Measurements from ENCODE around the gene PPP1R3E.
"Not testable (repeated sequence)": the region's sequence is repeated elsewhere in the genome, so short reads cannot be mapped to it uniquely, and the experiment has no call there.

Gene PPP1R3E, protein sequence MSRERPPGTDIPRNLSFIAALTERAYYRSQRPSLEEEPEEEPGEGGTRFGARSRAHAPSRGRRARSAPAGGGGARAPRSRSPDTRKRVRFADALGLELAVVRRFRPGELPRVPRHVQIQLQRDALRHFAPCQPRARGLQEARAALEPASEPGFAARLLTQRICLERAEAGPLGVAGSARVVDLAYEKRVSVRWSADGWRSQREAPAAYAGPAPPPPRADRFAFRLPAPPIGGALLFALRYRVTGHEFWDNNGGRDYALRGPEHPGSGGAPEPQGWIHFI

DNA sequence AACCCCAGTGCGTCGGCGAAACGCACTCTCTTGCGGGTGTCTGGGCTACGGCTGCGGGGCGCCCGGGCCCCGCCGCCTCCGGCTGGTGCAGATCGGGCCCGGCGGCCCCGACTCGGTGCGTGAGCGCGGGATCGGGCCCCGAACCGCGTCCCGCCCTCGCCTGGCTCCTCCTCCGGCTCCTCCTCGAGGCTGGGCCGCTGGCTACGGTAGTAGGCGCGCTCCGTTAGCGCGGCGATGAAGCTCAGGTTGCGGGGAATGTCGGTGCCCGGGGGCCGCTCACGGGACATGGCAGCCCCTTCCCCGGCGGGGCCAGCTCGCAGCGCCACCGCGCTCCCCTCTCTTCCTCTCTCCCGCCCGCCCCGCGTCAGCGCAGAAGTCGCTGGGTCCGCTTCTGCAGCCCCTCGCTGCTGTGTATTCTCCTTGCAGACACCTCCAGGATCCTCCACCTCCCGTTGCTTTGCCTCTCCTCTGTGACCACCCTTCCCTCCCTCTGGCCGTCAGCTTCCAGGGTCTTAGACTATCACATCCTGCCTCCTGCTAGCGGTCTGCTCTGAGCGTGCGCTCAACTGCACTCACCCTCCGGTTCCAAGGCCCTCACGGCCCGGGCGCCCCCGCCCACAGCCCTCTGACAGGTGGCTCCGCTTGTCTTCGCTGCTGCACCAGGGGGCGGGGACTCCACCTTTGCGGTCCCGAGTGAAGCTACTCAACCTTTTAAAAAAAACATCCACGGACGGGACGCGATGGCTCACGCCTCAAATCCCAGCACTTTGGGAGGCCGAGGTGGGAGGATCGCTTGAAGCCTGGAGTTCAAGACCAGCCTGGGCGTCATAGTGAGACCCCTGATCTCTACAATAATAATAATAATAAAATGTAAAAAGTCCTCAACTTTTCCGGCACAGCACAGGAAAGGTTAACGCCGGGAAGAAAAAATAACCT is at the start of gene PPP1R3E:
TSS of gene PPP1R3E (minus strand) at position 570 of the 936 bp plus-strand sequence. CDS start at position 287, 283 bp downstream.
- no peak for DNase-seq (ENCODE audit: low read depth)
- peak within 1 kb of the TSS; percentile 76 for H3K4me3 ChIP-seq (ENCODE audit: low read depth, low read length)

DNA sequence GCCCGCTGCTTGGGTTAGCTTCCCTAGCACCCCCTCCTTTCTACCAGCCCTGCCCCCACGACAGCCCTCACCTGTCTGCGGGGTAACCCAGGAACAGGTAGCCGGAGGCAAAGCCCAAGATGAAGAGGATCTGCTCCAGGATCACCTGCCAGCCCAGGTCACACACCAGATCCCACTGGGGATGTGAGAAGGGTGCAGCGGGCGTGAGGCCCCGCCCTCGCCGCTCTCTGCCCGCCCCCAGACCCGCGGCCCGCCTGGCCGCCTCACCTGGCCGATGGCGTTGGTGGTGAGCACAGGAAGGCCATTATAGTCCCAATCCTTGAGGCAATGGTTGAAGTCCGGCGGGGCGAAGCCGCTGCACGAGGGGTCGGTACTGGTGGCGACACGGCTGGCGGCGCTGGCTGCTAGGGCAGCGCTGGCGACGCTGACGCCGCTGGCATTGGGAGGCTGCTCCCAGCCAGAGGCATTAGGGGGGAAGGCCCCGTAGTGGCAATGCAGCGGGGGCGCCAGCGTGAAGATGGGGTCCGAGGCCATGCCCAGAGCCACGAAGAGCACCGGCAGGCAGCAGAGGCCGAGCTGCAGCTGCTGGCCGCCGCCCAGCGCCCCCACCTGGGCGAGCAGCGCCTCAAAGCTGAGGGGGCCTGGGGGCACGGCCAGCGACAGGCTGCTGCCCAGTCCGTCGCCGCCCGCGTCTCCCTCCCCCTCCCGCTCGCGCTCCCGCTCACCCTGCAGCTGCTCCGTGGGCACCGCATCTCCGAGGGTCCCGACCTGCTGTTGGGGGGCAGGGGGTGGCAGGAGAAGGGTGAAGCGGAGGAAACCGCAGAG is 49.2 kb upstream of the PPP1R3E start:
- no peak for DNase-seq (ENCODE audit: low read depth)
- H3K4me3 ChIP-seq (ENCODE audit: low read depth, low read length) = peak overlapping the region; percentile 84

DNA sequence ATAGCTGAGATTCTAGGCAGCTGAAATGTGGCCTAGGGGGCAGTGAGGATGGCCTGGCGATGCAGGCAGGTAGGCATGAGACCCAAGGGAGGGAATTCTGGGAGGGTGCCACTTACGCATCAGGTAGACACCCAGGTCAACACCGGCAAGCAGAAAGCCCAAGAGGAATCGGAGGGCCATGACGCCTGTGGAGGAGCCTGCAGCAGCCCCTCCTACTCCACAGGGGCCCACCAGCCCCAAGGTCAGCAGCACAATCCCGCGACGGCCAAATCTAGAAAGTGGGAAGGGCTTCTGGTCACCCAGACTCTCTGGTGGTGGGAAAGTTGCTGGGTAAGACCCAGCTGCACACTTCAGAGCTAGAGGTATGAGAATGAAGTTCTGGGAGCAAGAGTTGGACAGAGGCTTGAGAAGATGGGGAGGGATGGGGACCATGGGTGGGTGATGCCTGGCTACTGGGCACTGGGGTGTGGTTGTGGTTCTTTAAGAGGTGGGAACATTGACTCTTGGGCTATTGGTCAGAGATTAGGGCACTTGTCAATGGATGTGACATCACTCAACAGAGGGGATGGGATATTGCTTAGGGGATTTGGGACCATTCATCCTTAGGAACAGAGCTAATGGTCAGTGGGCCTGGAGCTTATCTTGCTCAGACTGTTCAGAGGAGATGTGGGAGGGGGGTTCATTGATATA is 46.6 kb upstream of the PPP1R3E start:
- no peak overlapping the region for H3K4me3 ChIP-seq (ENCODE audit: low read depth, low read length)
- DNase-seq (ENCODE audit: low read depth) = no peak

DNA sequence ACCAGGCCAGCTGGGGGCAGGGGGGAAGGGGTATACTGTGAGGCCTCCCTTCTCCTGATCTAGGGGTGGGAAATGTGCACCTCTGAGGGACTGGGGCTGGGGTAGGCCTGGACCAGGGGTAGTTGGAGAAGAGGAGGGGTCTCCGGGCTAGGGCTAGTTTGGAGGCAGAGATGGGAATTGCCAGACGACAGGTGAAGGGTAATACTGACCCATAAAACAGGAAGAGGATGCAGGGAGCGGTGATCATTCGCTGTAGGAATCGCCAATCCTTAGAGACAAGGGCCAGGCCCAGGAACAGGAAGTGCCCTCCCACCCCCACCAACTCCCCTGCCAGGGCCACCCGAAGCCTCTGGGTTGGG is 45.6 kb upstream of the PPP1R3E start:
- no peak for DNase-seq (ENCODE audit: low read depth)
- no peak overlapping the region for H3K4me3 ChIP-seq (ENCODE audit: low read depth, low read length)

DNA sequence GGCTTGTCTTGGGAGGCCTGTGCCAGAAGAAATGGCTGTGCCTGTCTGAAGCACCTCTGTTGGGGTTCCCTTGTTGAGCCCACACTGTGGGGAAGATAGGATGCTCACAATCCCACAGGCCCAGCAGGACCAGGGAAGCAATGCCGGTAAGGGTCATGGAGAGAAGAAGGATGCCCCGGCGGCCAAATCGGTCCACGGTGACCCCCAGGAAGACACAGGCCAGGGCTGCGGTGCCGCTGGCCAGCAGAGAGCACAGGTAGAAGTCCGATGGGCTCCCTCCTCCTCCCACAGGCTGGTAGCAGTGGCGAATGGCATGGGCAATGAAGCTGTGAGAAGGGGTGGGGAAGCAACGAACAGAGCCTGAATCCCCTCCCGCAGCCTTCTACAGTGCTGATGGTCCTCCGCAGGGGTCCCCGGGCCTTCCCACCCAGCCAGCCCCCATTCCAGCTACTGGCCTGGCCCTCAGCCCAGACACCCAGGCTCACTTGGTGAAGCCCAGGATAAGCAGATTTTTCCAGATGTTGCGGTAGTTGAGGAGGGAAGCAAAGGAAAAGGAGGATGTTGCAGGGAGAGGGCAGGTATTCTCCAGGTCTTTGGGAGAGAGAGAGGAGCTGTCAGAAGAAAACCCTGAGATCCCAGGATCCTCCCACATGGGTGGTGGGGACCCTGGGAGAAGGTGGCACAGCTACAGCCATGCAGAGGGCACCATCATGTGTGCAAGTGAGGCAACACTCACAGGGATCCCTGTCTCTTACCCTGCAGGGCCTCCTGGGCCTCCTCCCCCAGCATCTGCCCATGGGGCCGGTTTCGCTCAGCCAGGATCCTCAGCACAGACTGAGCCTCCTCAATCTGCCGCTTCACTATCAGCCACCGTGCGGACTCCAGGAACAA is 45.0 kb upstream of the PPP1R3E start:
- DNase-seq (ENCODE audit: low read depth) = no peak

DNA sequence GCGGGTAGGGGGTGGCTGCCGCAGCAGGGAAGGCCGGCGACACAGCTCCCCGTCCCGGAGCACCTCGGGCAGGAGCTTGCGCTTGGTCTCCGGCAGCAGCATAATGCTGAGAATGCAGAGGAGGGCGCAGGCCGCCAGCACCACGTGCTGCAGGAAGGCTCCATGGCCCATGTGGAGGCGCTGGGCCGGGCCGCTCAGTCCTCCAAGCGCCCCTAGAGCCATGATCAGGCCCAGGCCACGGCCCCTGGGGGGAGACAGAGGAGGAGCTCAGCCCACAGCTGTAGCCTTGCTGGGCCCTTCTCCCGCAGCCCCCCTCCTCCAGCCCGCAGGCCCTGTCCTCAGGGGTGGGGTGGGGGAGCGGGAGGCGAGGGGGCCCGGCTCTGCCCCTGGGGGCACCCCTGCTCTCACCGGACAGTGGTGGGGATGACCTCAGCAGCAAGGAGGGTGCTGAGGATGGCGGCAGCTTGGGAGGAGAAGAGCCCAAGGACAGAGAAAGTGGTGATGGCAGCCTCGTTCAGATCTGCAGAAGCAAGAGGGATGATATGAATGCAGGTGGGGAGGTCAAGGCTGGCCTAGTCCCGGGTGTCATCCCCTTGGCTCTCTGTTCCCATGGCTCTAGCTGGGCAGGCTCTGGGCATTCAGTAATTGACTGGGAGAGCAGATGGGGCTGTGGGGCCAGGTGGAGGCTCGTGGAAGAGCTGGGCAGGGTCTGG is 44.2 kb upstream of the PPP1R3E start:
- no peak overlapping the region for H3K4me3 ChIP-seq (ENCODE audit: low read depth, low read length)
- no peak for DNase-seq (ENCODE audit: low read depth)

More for the DNA sequence above, 45.0 kb upstream of the PPP1R3E start:
- H3K4me3 ChIP-seq (ENCODE audit: low read depth, low read length) = no peak overlapping the region

DNA sequence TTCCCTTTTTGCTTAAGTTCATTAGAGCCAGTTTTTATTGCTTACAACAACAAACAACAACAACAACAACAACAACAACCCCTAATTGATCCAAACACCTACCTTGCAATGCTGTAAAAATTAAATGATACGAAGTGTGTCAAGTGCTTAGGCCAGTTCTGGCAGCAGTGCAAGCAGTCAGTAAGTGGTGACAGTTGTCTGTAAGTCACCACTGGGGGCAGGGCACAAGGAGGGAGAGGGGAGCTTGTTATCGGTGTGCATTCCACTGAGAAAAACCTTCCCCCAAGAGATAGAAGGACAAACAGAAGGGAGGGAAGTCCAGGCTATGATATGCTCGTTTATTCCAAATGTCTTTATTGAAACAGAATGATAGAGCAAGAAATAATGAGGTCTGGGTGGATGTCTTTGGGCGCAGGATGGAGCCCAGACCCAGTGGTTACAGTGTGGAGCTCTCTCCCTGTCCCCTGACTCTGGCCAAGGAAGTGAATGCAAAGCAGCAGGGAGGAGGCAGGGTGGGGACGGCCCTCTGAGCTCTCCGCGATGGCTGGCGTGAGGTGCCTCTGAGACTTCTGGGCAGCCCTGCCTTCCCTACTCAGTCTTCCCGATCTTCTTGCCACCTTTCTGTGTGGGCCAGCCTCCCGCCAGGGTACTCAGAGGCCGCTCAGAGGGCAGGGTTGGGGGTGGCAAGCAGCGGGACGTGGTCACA is 43.5 kb upstream of the PPP1R3E start:
- no peak overlapping the region for H3K4me3 ChIP-seq (ENCODE audit: low read depth, low read length)
- no peak for DNase-seq (ENCODE audit: low read depth)

DNA sequence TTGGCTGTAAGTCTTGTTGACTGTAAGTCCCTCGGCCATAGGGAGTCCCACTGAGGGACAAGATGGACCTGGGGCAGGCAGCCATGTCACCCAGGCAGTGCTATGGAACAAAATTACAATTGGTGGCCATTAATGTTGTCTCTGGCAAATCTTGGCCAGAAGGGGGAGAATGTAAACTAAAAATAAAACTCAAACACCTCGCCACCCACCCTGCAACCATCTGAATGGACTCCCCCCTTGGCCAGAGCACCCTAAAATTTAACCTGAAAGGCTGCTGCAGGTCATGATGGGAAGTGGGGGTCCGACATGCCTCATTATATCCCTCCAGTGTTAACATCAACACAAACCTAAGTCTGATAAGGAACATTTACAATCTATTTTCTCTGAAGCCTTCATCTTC is 41.8 kb upstream of the PPP1R3E start:
- no peak for DNase-seq (ENCODE audit: low read depth)
- no peak overlapping the region for H3K4me3 ChIP-seq (ENCODE audit: low read depth, low read length)

DNA sequence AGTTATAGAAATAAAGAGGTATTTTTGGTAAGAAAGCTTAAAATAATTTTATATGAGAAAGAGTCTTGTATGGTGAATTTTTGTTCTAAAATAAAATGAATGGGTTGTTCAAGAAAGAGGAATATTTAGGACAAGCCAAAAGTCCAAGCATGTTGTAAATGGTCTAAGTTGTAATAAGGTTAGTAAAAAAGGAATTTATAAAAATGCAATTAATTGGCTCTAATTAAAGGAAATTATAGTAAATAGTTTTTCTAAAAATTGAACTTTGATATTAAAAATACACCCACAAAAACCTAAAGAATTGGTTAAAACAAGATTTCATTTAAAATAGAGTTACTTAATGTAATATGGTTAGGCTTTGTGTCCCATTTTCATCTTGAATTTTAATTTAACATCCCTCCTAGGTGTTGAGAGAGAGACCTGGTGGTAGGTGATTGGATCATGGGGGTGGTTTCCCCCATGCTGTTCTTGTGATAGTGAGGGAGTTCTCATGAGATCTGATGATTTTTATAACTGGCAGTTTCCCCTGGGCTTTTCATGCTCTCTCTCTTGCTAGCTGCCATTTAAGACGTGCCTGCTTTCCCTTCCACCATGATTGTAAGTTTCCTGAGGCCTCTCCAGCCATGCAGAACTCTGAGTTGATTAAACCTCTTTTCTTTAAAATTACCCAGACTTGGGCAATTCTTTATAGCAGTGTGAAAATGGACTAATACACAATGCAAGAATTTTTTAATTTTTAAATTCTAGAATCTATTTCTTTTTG is 37.0 kb upstream of the PPP1R3E start:
- DNase-seq (ENCODE audit: low read depth) = no peak
- H3K4me3 ChIP-seq (ENCODE audit: low read depth, low read length) = no peak overlapping the region

DNA sequence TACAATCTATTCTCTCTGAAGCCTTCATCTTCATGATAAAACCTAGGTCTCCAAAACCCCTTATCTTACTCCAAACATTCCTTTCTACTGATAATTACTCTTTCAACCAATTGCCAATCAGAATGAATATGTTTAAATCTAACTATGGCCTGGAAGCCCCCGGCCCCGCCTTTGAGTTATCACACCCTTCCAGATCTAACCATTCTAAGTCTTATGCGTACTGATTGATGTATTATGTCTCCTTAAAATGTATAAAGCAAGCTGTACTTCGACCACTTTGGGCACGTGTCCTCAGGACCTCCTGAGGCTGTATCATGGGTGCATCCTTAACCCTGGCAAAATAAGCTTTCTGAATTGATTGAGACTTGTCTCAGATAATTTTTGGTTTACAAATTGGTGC is 33.0 kb upstream of the PPP1R3E start:
- no peak overlapping the region for H3K4me3 ChIP-seq (ENCODE audit: low read depth, low read length)
- DNase-seq (ENCODE audit: low read depth) = no peak

DNA sequence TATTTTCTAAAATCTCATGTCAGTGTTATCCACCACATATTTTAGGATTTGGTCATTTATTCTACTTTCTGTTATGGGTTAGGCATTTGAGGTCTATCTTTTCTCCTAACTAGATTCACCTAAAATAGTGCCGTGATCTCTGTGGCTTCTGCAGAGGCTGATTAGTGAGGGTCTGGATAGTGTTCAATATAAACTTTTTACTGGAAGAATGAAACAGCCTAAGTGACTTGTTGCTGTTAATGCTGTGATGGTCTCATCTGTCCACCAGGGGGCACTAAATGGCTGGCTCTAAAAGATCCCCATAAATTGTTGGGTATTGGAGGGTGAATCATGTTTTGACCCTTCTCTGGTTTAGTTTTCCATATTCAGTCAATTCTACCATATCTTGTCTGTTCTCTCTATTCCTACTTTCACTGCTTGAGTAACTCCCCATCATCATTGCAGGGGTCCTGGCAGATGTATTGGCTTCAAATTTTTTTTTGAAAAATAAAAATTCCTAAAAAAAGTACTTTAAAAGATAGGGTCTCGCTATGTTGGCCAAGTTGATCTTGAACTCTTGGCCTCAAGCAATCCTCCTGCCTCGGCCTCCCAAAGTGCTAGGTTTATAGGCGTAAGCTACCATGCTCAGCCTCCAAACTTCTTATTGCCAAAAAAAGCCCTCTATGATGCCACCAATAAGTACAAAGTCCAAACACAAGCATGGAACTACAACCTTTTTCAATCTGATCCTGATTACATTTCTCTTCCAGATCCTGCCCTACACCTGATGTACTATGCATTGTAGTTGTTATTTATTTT is 25.5 kb upstream of the PPP1R3E start:
- no peak for DNase-seq (ENCODE audit: low read depth)
- H3K4me3 ChIP-seq (ENCODE audit: low read depth, low read length) = no peak overlapping the region

DNA sequence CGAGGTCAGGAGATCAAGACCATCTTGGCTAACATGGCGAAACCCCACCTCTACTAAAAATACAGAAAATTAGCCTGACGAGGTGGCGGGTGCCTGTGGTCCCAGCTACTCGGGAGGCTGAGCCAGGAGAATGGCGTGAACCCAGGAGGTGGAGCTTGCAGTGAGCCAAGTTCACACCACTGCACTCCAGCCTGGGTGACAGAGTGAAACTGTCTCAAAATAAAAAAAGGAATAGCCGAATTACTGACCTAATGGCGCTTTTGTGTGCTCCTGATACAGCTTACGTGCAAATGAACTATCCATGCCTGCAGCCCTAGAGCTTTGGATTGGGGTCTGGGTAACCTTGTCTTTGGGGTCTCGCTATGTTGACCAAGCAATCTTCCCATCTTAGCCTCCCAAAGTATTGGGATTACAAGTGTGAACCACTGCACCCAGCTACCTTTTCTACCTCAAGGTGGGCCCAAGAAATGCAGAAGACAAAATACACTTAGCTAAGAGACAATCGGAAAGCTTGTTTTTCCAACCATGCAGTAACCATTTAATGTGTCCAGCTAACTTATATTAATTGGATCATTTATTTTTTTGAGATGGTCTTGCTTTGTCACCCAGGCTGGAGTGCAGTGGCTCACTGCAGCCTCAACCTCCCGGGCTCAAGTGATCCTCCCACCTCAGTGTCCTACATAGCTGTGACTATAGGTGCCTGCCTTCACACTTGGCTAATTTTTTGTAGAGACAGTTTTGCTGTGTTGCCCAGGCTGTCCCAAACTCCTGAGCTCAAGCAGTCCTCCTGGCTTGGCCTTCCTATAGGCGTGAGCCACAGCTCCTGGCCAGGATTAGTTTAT is 24.1 kb upstream of the PPP1R3E start:
- DNase-seq (ENCODE audit: low read depth) = no peak
- no peak overlapping the region for H3K4me3 ChIP-seq (ENCODE audit: low read depth, low read length)

DNA sequence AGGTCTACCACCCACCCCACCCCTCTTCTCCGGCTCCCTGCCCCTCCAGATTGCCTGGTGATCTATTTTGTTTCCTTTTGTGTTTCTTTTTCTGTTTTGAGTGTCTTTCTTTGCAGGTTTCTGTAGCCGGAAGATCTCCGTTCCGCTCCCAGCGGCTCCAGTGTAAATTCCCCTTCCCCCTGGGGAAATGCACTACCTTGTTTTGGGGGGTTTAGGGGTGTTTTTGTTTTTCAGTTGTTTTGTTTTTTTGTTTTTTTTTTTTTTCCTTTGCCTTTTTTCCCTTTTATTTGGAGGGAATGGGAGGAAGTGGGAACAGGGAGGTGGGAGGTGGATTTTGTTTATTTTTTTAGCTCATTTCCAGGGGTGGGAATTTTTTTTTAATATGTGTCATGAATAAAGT is 23.1 kb upstream of the PPP1R3E start:
- DNase-seq (ENCODE audit: low read depth); H3K4me3 ChIP-seq (ENCODE audit: low read depth, low read length): not testable (repeated sequence)

DNA sequence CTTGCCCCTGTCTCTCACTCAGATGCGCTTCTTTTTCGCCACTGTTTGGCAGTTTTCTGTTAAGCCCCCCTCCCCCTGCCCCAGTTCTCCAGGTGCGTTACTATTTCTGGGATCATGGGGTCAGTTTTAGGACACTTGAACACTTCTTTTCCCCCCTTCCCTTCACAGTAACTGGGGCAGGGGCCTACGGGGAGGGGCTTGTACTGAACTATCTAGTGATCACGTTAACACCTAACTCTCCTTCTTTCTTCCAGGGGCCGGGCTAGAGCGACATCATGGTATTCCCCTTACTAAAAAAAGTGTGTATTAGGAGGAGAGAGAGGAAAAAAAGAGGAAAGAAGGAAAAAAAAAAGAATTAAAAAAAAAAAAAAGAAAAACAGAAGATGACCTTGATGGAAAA is 22.3 kb upstream of the PPP1R3E start:
- DNase-seq (ENCODE audit: low read depth) = no peak
- no peak overlapping the region for H3K4me3 ChIP-seq (ENCODE audit: low read depth, low read length)

DNA sequence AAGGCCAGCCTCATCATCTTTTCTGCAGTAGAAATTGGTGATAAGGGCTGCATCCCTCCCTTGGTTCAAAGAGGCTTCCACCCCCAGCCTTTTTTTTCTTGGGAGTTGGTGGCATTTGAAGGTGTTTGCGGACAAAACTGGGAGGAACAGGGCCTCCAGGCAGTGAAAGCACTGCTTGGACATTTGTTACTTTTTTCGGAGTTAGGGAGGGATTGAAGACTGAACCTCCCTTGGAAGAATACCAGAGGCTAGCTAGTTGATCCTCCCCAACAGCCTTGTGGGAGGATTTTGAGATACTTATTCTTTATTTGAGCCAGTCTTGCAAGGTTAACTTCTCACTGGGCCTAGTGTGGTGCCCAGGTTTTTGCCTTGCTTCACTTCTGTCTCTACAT is 21.8 kb upstream of the PPP1R3E start:
- DNase-seq (ENCODE audit: low read depth) = no peak
- H3K4me3 ChIP-seq (ENCODE audit: low read depth, low read length) = no peak overlapping the region
